HG03354 (cell line): ENCODE data around the gene CHRNB4.

Experiments
- ATAC-seq: cut with Tn5 transposase; IDR thresholded peaks from one replicate; pipeline ENCODE4 v1.9.1; 2021; ENCODE audit warnings: mild to moderate bottlenecking; ENCODE audit not compliant: unreplicated experiment, poor library complexity, severe bottlenecking

The CHRNB4 gene

DNA sequence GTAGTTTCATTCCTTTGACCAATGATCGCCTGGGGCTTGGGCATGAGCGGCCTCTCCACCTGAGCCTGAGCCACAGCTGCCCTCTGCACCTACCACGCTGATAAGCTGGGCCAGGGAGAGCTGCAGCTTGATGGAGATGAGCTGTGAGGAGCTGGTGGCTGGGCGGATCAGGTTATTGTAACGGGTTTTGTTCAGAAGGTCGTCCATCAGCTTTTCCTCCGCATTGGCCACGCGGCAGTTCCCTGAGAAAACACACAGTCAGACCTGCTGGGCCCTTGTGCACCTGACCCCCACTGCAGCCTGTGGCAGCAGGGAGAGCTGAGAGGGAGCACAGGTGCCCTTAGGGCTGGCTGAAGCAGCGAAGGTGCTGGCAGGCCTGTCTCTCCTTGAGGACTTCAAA, 5.7 kb downstream of the CHRNB4 start:
- no peak for ATAC-seq

DNA sequence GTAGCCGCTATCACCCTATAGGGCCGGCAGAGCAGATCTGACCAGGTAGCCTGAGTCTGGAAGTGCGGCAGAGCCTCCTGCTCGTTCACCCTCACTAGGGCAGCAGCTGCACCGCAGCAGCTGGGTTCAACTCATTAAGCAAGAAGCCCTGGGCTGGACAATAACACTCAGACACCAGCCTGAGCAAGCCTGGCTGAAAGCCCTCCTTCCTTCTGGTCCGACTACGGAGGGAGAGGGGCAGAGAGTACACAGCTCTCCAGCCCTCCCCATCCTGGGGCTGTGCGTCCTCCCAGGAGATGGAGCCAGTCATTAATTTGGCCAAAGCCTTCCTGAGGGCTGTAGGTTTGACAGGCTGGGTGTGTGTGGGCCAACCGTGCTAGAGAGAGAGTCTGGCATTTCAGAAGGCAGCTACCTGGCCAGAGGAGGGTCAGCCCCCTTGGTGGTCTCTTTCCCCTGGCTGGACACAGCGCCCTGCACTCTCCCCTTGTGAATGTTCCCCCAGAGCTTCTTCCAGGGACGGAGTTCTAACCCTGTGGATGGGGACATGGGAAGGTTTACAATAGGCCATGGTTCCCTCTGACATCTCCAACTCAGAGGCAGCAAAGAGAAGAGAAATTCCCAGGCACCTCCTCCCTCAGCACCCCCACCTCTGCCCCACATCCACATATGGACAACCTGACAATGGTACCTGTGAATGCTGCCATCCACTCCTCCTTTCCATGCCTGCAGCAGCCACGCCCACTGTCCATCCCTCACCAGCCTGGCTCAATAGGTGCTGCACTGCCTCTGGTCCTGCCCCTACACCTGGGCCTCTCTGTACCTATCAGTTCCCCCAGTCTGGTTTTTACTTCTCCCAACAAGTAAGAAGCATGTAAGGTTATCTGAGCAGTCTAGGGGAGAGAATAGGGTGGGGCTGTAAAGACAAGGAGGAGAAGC, 6.5 kb downstream of the CHRNB4 start:
- no peak for ATAC-seq

DNA sequence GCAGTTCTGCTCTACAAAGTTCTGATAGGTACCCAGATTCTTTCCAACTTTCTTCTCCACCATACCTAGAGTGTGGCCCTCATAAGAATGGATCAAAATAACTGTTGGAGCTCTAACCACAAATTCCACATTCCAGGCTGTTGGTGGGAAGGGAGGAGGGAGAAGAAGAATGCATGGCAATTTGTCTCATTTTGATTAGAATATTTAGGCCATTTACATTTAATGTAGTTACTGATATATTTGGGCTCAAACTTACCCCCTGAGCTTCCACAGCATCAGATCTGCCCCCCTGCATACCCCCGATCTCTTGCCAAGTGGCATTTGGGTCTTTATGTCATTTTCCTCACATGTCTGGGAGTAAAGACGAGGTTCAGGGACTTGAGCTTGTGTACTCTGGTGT, 7.7 kb downstream of the CHRNB4 start:
- ATAC-seq: no peak

DNA sequence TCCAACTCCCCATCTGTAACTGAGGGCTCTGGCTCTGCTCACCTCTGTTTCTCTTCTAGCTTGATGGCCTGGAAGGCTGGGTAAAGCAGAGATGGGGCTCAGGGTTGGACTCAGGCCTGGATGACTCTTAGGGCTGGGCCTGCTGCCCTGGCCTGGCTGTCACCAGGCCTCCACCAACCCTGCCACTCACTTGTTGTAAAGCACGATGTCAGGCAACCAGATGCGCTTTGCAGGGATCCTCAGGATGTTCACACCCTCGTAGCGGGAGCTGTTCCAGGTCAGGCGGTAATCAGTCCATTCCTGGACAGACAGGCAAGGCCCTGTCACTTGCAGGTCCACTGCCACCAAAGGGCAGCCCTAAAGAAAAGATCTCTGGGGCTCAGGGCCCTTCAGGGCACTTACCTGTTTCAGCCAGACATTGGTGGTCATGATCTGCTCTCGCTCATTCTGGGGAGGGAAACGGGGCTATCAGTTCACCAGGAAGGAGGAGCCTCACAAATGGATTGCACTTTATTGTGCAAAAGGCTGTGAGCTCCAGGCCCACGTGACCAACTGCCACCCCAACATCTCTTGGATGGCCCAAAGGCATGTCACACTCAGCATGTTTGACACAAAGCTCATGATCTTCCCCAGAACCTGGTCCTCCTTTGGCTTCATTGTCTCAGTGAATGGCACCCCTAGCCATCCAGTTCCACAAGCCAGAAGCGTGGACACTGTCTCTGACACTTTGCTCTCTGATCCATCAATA, 9.9 kb downstream of the CHRNB4 start:
- no peak for ATAC-seq

DNA sequence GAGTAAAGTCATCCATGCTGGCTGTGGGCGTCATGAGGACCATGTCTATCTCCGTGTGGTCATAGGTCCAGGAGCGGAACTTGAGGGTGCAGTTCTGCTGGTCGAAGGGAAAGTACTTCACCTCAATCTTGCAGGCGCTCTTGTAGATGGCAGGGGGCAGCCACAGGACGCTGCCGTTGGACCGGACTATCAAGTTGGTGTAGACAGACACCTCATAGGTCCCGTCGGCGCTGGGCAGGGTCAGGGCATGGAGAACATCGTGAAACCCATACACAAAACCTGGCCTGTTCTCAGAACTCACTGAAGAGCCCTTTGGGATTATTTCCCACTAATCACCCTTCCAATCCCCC, 11.3 kb downstream of the CHRNB4 start:
- ATAC-seq: no peak

DNA sequence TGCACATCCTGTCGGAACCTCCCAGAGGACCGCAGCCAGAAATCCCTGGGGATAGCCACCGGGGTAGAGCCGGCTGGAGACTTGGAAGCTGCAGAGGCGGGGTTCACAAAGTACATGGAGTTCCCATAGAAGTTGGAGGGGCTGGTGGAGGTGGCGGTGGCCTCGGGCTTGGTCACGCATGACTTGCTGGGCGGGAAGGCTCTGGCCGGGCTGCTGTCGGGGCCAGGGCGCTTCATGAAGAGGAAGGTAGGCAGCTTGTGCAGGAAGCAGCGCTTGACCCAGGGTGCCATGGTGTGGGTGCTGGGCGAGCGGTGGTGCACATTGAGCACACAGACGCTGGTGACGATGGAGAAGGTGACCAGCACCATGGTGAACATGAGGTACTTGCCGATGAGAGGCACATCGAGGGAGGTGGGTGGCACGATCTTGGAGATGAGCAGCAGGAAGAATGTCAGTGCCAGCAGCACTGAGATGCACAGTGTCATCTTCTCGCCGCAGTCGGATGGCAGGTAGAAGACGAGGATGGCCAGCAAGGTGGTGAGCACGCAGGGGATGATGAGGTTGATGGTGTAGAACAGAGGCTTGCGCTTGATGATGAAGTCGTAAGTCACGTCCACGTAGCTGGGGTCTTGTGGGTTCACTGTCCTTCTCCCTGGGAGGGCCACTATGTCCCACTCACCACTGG, 11.8 kb downstream of the CHRNB4 start:
- ATAC-seq: no peak

DNA sequence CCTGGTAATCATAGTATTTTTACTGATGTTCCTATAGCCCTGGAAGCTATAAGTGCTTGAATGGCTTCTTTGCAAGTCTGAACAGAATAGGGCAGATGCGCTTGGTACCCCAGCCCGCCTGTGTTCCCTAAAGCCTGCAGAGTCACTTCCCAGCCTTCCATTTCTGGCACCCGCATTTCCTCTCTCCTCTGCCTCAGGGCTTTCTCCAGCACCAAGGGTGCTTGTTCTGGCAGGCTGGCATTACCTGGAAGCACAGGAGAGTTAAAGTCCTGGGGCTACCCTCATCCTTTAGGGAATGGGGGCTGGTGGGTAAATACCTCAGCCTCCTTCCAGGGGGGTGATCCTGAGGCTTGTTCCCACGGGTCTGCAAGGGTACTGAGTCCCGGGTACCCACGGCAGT, 12.8 kb downstream of the CHRNB4 start:
- ATAC-seq: no peak

DNA sequence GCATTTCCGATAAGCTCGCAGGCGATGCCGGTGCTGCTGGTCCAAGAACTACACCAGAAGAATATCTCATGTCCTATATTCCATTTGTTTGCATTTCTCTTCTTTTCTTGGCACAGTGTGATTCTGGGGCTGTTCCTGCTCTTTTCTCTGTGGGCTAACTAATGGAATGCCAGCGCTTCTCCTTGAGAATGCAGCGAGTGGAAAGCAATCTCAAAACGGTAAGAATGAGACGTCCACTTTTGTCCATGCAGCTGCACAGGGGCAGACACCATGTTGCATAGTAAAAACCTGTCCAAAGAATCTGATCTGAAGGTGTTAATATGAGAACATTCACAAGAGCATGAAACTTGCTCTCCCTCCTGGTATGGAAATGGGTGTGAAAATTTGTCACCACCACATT, 13.7 kb downstream of the CHRNB4 start:
- no peak for ATAC-seq

DNA sequence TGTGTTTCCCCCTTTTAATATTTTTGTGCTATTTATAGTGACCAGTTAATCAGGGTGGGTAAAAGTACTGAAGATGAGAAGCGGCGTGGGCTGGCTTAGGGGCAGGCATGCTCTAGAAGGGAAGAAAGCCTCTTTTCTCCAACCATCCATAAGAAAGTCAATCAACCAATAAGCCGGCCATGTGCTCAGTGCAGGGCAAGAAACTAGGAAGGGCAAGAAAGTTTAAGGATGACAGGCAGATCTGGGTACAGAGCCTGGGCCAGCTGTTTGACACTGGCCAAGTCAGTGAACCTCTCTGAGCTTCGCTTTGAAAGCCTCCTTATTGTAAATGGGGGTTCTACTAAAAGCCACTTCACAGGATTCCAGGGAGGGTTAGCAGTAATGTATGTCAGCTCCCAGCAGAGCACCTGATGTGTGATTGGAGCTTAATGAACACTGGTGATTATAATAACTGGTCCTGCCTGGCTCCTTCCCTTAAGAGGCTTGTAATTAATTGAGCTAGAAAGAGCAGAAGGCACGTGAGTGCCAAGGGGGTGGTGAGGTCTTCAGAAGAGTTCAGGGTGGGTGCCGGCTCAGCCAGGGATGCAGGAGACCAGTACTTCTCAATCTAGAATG, 14.5 kb downstream of the CHRNB4 start:
- no peak for ATAC-seq

DNA sequence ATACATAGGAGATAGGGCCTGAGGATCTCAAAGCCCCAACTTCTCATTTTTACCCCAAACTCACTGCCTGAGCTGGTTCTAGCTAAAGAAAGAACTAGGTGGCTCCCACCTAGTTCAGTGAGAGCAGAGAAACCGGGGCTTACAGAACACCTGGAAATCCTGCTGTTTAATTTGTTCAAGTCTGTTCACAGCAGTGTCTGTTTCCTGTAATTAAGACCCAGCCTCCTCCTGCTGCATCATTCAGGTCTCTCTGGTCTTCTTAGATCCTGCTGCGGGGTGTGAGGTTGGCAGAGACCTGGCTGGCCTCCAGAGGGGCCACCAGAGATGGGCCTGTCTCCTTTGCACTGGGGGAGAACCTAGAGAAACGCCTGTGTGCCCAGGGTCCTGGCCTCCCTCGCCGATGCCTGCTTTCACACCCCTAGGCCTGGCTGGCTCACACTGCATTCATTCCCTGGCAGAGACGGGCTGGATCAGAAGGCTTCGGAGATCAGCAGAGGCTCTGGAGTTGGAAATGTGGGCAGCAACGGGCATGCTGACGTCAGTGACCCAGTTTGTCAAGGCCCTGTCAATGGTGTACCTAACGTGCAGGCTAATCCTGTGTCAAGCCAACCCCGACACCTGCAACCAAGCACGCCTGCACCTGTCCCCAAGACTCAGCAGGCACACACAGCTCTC, 15.3 kb downstream of the CHRNB4 start:
- no peak for ATAC-seq

DNA sequence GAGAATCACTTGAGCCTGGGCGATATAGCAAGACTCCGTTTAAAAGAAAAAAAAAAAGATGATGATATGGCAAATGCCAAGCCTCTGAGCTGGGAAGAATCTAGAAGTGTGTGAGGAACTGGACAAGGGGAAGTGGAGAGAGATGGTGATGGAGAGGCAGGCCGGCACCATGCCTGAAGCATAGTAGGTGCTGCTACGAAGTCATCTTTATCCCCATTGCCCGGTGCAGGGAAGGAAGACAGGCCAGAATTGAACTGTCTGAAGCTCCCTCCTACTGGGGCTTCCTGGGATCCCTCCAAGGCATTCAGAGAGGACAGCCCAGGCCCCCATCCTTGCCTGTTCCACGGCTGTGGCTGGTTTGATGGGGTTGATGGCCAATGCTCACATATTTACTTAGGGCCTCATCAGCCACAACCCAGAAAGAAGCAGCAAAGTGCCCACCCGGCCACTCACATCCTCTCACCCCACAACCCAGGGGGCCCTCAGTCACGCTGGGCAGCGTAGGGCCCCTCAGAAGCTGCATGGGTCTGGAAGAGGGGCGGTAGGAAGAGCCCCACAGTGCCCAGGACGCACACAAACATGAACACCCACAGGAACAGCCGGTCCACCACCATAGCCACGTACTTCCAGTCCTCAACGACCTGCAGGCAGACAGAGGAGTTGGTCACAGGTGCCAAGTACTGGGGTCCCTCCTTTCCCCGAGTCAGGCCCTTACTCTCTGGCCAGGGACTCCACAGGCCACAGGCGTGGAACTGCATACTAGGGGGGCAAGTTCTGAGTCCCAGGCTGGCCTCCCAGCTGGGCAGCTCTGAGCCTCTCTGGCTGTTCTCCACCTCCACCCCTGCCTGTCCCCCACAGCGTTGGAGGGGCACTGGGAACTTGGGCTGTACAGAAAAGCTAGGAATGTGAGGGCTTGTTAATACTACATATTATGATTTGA, 16.1 kb downstream of the CHRNB4 start:
- no peak for ATAC-seq

DNA sequence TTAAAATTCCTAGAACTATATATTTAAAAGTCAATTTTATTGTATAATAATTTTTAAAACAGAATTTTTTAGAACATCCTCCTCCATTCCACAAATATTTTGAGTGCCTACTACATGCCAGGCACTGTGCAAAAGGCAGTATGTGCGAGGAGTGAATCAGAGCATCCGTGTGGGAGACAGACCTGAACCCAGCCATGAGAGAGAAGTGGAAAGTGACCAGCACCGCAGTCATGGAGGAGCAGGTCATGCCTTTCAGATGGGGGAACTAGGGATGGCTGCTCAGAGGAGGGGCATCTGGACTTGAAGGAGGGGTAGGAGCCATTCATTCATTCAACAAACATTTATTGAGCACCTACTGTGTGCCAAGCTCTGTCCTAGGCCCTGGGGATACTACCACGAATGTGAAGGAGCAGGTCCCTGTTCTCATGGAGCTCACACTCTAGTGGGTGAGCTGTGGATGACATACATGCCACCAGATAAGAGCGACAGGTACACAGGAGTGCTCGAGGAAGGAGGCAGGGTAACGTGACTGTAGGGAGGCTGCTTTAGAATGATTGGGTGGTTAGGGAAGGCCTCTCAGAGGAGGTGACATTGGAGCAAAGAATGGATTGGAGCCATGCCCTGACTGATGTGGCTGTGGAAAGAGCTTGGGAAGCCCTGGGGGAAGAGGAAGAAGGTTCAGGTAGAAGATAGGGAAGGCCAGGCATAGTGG, 17.1 kb downstream of the CHRNB4 start:
- no peak for ATAC-seq

DNA sequence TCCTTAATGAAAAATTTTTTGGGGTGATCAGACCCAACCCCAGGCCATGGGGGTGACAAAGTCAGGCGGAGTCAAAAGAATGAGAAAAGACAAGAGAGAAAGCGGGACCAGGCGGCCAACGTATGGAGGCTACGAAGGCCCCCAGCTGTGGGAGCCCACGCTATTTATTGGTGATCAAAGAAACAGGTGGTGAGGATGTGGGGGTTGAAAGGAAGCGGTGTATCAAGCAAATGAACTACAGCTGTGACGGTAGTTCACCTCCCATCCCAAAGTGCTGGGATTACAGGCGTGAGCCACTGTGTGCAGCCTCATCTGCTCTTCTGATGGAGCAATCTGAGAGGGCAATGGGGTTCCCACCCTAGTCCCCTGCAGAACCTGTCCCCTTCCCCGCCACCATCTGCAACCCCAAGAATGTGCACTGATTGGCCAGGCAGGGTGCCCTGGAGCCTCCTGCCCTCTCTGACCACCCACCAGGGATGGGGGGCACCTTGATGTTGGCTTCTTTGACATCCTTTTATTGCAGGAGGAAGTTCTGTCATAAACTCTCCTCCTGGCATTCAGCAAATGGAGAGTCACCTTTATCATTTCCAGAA, 19.1 kb downstream of the CHRNB4 start:
- no peak for ATAC-seq

DNA sequence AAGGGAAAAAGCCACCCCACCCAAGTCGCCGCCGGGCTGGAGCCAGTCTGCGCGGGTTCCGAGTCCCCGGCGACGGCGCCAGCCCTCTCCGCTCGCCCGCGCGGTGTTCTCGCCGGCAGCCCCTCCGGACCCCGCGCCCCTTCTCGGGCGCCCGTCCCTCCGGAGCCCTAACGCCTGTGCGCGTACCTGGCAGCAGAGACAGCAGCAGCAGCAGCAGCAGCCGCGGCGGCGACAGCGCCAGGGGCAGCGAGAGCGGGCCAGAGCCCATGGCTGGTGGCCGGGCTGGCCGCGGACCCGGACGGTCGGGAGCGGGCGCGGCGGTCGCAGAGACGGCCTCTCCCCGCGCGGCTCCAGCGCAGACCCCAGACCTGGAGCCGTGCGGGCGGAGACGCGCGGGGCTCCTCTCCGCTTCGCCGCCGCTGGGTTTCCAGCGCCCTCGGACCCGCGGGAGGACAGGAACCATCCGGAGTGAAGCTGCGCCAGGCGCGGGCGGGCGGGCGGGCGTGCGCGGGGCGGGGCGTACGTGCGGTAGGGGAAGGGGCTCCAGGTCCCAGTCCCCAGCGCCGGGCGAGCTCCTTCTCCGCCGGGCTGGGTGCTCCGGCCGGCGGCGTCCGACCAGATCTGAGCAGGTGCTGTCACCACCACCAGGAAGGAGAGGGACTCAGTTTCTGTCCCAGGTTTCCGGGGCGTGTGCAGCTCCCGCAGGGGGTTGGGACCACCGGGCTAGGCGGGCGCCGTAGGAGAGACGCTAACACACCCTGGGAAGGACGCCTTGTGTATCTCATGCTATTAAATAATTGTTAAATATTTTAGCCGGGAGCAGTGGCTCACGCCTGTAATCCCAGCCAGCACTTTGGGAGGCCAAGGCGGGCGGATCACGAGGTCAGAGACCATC, 20.2 kb downstream of the CHRNB4 start, which contains the start of gene CHRNA3:
CHRNA3 (minus strand) TSS at position 470 of the 895 bp plus-strand sequence; CDS start at position 268, 202 bp downstream.
- no peak for ATAC-seq

DNA sequence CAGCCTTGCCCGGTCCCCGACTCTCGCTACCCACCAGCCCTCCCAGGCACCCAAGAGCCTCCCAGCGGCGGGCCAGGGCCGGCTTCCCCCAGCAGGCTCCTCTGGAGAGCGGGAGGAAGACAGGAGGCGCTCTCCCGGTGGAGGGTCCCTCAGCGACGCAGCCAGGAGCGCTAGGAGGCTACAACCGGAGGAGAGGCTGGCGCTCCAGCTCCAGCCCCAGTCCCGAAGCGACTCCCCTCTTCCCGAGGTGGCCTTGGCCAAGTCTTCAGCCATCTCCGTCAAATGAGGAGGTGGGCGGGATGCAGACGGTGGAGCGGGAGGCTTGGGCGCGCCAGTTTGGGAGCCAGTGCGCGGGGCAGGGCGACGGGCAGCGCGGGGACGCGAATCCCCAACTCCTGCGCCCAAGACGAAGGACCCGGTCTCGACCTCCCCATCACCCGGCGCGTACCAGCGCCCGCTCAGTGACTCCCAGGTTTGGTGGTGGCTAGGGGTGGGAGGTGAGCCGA, 20.9 kb downstream of the CHRNB4 start:
- no peak for ATAC-seq
